Measurements from ENCODE around the gene GPR158.

Gene GPR158

GRCh38 chr10:25180801-25181200 lies 6.0 kb downstream of the GPR158 start:
- H3K79me2 ChIP-seq (ENCODE audit: insufficient read depth, low read length) = no peaks in the 10 kb centered on the region
- no peak overlapping the region for H3K4me2 ChIP-seq (ENCODE audit: insufficient read depth, low read length)
- no peaks in the 10 kb centered on the region for H3K9me3 ChIP-seq (ENCODE audit: insufficient read depth, low read length, severe bottlenecking)
- H3K27me3 ChIP-seq (ENCODE audit: insufficient read depth, low read length, poor library complexity) = no peaks in the 10 kb centered on the region
- TF ChIP-seq EZH2 (IDR thresholded peaks at IDR 0.05; ENCODE audit: borderline replicate concordance, low read depth, low read length, severe bottlenecking) = no peak
- TF ChIP-seq, protein P1, sequence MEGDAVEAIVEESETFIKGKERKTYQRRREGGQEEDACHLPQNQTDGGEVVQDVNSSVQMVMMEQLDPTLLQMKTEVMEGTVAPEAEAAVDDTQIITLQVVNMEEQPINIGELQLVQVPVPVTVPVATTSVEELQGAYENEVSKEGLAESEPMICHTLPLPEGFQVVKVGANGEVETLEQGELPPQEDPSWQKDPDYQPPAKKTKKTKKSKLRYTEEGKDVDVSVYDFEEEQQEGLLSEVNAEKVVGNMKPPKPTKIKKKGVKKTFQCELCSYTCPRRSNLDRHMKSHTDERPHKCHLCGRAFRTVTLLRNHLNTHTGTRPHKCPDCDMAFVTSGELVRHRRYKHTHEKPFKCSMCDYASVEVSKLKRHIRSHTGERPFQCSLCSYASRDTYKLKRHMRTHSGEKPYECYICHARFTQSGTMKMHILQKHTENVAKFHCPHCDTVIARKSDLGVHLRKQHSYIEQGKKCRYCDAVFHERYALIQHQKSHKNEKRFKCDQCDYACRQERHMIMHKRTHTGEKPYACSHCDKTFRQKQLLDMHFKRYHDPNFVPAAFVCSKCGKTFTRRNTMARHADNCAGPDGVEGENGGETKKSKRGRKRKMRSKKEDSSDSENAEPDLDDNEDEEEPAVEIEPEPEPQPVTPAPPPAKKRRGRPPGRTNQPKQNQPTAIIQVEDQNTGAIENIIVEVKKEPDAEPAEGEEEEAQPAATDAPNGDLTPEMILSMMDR (IDR thresholded peaks at IDR 0.05; ENCODE audit: borderline replicate concordance, extremely low read depth, low read length, poor library complexity, severe bottlenecking) = no peak
- no peak overlapping the region for H3K27ac ChIP-seq (ENCODE audit: low read length)
- H3K36me3 ChIP-seq (ENCODE audit: insufficient read depth, low read length) = no peaks in the 10 kb centered on the region
- H2AFZ ChIP-seq (ENCODE audit: low read depth, low read length) = no peak overlapping the region
- no peaks in the 10 kb centered on the region for H3K4me1 ChIP-seq (ENCODE audit: insufficient read depth, low read length)
- H3K9ac ChIP-seq (ENCODE audit: low read depth, low read length) = no peak overlapping the region
- no peaks in the 10 kb centered on the region for H4K20me1 ChIP-seq (ENCODE audit: insufficient read depth, low read length)
- H3K4me3 ChIP-seq (ENCODE audit: low read depth in 1 of 2, low read length in 2 of 2) = no peak overlapping the region
- DNase-seq (no peak), ATAC-seq (ENCODE audit: insufficient read depth, low read depth) (no peak)

DNA sequence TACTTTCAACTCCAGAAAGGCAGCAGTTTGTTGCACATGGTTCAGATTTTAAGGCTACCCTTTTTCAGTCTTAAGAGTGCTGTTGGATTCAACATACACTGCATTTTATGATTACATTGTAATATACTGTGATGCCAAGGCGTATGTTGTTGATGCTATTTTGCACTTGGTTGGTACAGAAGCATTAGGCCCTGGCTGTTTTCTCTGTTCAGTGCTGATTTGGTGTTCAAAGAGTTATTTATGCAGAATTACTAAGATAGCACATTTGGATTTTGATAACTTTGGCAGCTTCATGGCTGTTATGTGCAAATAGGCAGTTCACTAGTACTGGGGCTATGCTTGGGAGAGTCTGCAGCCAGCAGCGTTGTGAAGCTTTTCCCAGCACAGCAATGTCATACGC lies 7.8 kb downstream of the GPR158 start:
- ATAC-seq (ENCODE audit: insufficient read depth, low read depth) = no peak
- TF ChIP-seq, protein P1 (IDR thresholded peaks at IDR 0.05; ENCODE audit: borderline replicate concordance, extremely low read depth, low read length, poor library complexity, severe bottlenecking) = no peak
- TF ChIP-seq EZH2 (IDR thresholded peaks at IDR 0.05; ENCODE audit: borderline replicate concordance, low read depth, low read length, severe bottlenecking) = no peak
- Histone ChIP-seq H3K79me2 (ENCODE audit: insufficient read depth, low read length) (no peaks in the 10 kb centered on the region), H3K4me1 (ENCODE audit: insufficient read depth, low read length) (no peaks in the 10 kb centered on the region), H3K9me3 (ENCODE audit: insufficient read depth, low read length, severe bottlenecking) (no peaks in the 10 kb centered on the region), H3K27ac (ENCODE audit: low read length) (no peak overlapping the region), H3K4me3 (ENCODE audit: low read depth in 1 of 2, low read length in 2 of 2) (no peak overlapping the region), H2AFZ (ENCODE audit: low read depth, low read length) (no peak overlapping the region), H3K36me3 (ENCODE audit: insufficient read depth, low read length) (no peaks in the 10 kb centered on the region), H4K20me1 (ENCODE audit: insufficient read depth, low read length) (no peaks in the 10 kb centered on the region), H3K27me3 (ENCODE audit: insufficient read depth, low read length, poor library complexity) (no peaks in the 10 kb centered on the region), H3K4me2 (ENCODE audit: insufficient read depth, low read length) (no peak overlapping the region), H3K9ac (ENCODE audit: low read depth, low read length) (no peak overlapping the region)
- DNase-seq = no peak

GRCh38 chr10:25191162-25191895 lies 16.5 kb downstream of the GPR158 start:
- Histone ChIP-seq H2AFZ (ENCODE audit: low read depth, low read length) (no peak overlapping the region), H3K9me3 (ENCODE audit: insufficient read depth, low read length, severe bottlenecking) (no peaks in the 10 kb centered on the region), H3K9ac (ENCODE audit: low read depth, low read length) (no peak overlapping the region), H3K4me1 (ENCODE audit: insufficient read depth, low read length) (no peaks in the 10 kb centered on the region), H3K79me2 (ENCODE audit: insufficient read depth, low read length) (no peaks in the 10 kb centered on the region), H3K36me3 (ENCODE audit: insufficient read depth, low read length) (no peaks in the 10 kb centered on the region), H3K27ac (ENCODE audit: low read length) (no peak overlapping the region), H3K27me3 (ENCODE audit: insufficient read depth, low read length, poor library complexity) (peaks cover 1% of the 10 kb centered on the region), H3K4me2 (ENCODE audit: insufficient read depth, low read length) (no peak overlapping the region), H3K4me3 (ENCODE audit: low read depth in 1 of 2, low read length in 2 of 2) (no peak overlapping the region), H4K20me1 (ENCODE audit: insufficient read depth, low read length) (no peaks in the 10 kb centered on the region)
- TF ChIP-seq, protein P1 (IDR thresholded peaks at IDR 0.05; ENCODE audit: borderline replicate concordance, extremely low read depth, low read length, poor library complexity, severe bottlenecking) = no peak
- TF ChIP-seq EZH2 (IDR thresholded peaks at IDR 0.05; ENCODE audit: borderline replicate concordance, low read depth, low read length, severe bottlenecking) = no peak
- DNase-seq (no peak), ATAC-seq (ENCODE audit: insufficient read depth, low read depth) (no peak)
